ENCODE results near the gene ECPAS.

The ECPAS gene, protein sequence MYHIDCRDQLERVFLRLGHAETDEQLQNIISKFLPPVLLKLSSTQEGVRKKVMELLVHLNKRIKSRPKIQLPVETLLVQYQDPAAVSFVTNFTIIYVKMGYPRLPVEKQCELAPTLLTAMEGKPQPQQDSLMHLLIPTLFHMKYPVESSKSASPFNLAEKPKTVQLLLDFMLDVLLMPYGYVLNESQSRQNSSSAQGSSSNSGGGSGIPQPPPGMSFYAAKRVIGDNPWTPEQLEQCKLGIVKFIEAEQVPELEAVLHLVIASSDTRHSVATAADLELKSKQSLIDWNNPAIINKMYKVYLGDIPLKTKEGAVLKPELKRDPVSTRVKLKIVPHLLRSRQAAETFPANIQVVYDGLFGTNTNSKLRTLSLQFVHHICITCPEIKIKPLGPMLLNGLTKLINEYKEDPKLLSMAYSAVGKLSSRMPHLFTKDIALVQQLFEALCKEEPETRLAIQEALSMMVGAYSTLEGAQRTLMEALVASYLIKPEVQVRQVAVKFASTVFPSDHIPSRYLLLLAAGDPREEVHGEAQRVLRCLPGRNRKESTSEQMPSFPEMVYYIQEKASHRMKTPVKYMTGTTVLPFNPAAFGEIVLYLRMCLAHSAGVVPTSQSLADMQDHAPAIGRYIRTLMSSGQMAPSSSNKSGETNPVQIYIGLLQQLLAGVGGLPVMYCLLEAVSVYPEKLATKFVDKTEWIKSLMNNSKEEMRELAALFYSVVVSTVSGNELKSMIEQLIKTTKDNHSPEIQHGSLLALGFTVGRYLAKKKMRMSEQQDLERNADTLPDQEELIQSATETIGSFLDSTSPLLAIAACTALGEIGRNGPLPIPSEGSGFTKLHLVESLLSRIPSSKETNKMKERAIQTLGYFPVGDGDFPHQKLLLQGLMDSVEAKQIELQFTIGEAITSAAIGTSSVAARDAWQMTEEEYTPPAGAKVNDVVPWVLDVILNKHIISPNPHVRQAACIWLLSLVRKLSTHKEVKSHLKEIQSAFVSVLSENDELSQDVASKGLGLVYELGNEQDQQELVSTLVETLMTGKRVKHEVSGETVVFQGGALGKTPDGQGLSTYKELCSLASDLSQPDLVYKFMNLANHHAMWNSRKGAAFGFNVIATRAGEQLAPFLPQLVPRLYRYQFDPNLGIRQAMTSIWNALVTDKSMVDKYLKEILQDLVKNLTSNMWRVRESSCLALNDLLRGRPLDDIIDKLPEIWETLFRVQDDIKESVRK (N-terminal part only)

GRCh38 chr9:111483858-111484571 is at the start of gene ECPAS:
Gene ECPAS, minus strand, starts transcription at chr9:111484383. Its CDS starts 11,465 bp downstream, at chr9:111472918.
- no peak for TF ChIP-seq CTCF (IDR thresholded peaks at IDR 0.05)
- no peak for TF ChIP-seq ZFX (IDR thresholded peaks at IDR 0.05; ENCODE audit: borderline replicate concordance)
- peak within 1 kb of the TSS; percentile 99 for H3K27ac ChIP-seq

- no peak for TF ChIP-seq CTCF (IDR thresholded peaks at IDR 0.05)
- TF ChIP-seq ZFX (IDR thresholded peaks at IDR 0.05; ENCODE audit: borderline replicate concordance): no peak
- no peak overlapping the region for H3K27ac ChIP-seq
These were observed 49.1 kb upstream of the ECPAS start for GRCh38 chr9:111533099-111533790.

GRCh38 chr9:111531716-111532115 is 47.5 kb upstream of the ECPAS start:
- TF ChIP-seq CTCF (IDR thresholded peaks at IDR 0.05) (no peak), ZFX (IDR thresholded peaks at IDR 0.05; ENCODE audit: borderline replicate concordance) (no peak)
- H3K27ac ChIP-seq: no peak overlapping the region

GRCh38 chr9:111529787-111530186 is 45.6 kb upstream of the ECPAS start:
- no peak overlapping the region for H3K27ac ChIP-seq
- no peak for TF ChIP-seq ZFX (IDR thresholded peaks at IDR 0.05; ENCODE audit: borderline replicate concordance)
- TF ChIP-seq CTCF (IDR thresholded peaks at IDR 0.05): no peak

- H3K27ac ChIP-seq: no peak overlapping the region
- no peak for TF ChIP-seq ZFX (IDR thresholded peaks at IDR 0.05; ENCODE audit: borderline replicate concordance)
- no peak for TF ChIP-seq CTCF (IDR thresholded peaks at IDR 0.05)
These were observed 43.2 kb upstream of the ECPAS start for GRCh38 chr9:111527347-111527746.

All from 22Rv1 (cell line).